ENCODE data around the gene ANK2. TPM values are rescaled to one million over a fixed set of nuclear protein-coding genes. Genes with fewer than 3 reads are reported as not detected.

ANK2 gene
- total RNA-seq, 2 experiments from 2014 or later, result 0.36 TPM; not detected in 1

DNA sequence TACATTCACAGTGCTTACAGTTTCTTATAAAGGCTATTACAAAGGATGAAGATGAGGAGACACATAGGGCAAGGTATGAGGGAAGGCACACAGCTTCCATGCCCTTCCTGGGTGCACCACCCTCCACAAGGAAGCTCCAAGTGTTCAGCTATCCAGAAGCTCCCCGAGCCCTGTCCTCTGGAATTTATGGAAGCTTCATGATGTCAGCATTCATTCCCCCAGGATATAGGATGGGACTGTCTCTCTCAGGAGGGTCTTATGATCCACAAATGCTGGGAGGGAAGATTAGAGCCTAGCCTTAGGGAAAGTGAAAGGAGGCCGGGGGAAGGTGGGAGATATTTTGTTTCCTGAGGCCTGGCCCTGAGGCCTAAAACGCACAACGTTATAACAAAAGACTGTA lies 236.0 kb downstream of the ANK2 start:
- POLR2A ChIA-PET, result no interaction called here

DNA sequence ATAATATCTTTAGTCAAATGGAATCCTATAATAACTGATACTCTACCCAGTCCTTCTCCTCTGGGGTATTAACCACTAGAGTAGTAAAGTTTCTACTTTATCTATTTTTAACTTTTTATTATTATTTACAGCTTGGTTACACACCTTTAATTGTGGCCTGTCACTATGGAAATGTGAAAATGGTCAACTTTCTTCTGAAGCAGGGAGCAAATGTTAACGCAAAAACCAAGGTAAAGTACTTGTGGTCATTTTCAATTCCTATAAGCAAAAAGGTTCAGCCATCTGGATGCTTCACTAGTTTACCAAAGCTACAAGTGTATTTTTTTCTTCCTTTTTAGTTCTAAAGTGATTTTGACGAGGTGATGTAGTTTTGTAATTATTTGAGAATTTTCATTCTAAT lies 238.8 kb downstream of the ANK2 start:
- intact Hi-C loops (cut with DNase I, micrococcal nuclease), result no loop called here
- ATAC-seq (ENCODE audit: poor library complexity) (no peak), DNase-seq (no peak)
- CTCF ChIA-PET, result no interaction called here
- H3K36me3 Mint-ChIP-seq (ENCODE audit: low read depth), result no peaks in the 10 kb centered on the region
- no peak overlapping the region for H3K4me3 Mint-ChIP-seq
- no peak overlapping the region for H3K27ac Mint-ChIP-seq
- no peaks in the 10 kb centered on the region for H3K27me3 ChIP-seq (ENCODE audit: control insufficient read depth in 1 of 2, insufficient read depth in 2 of 2, low read length in 2 of 2)
- no peak overlapping the region for H3K4me3 ChIP-seq (ENCODE audit: low read length)
- H3K27ac ChIP-seq (ENCODE audit: low read depth in 1 of 2, low read length in 2 of 2), result no peak overlapping the region
- POLR2A ChIA-PET, result no interaction called here
- no peaks in the 10 kb centered on the region for H3K27me3 Mint-ChIP-seq
- TF ChIP-seq, protein P1, sequence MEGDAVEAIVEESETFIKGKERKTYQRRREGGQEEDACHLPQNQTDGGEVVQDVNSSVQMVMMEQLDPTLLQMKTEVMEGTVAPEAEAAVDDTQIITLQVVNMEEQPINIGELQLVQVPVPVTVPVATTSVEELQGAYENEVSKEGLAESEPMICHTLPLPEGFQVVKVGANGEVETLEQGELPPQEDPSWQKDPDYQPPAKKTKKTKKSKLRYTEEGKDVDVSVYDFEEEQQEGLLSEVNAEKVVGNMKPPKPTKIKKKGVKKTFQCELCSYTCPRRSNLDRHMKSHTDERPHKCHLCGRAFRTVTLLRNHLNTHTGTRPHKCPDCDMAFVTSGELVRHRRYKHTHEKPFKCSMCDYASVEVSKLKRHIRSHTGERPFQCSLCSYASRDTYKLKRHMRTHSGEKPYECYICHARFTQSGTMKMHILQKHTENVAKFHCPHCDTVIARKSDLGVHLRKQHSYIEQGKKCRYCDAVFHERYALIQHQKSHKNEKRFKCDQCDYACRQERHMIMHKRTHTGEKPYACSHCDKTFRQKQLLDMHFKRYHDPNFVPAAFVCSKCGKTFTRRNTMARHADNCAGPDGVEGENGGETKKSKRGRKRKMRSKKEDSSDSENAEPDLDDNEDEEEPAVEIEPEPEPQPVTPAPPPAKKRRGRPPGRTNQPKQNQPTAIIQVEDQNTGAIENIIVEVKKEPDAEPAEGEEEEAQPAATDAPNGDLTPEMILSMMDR (IDR thresholded peaks at IDR 0.05), result no peak
- no peaks in the 10 kb centered on the region for H3K4me1 Mint-ChIP-seq (ENCODE audit: low read depth)
- no peaks in the 10 kb centered on the region for H3K9me3 ChIP-seq (ENCODE audit: control insufficient read depth in 1 of 2, insufficient read depth in 1 of 2, low read length in 2 of 2)
- no peaks in the 10 kb centered on the region for H3K4me1 ChIP-seq (ENCODE audit: insufficient read depth, low read length)
- no peaks in the 10 kb centered on the region for H3K9me3 Mint-ChIP-seq
- no peaks in the 10 kb centered on the region for H3K36me3 ChIP-seq (ENCODE audit: insufficient read depth, low read length)

More for the DNA sequence above, 236.0 kb downstream of the ANK2 start:
- H3K4me1 ChIP-seq (ENCODE audit: insufficient read depth, low read length), result no peaks in the 10 kb centered on the region
- H3K9me3 Mint-ChIP-seq, result no peaks in the 10 kb centered on the region
- intact Hi-C loops (cut with DNase I, micrococcal nuclease), result no loop called here
- H3K27ac Mint-ChIP-seq, result no peak overlapping the region
- no peaks in the 10 kb centered on the region for H3K36me3 Mint-ChIP-seq (ENCODE audit: low read depth)
- H3K4me3 Mint-ChIP-seq, result no peak overlapping the region
- H3K4me1 Mint-ChIP-seq (ENCODE audit: low read depth), result no peaks in the 10 kb centered on the region
- ATAC-seq (ENCODE audit: poor library complexity), result no peak
- no peak for DNase-seq
- H3K9me3 ChIP-seq (ENCODE audit: control insufficient read depth in 1 of 2, insufficient read depth in 1 of 2, low read length in 2 of 2), result no peaks in the 10 kb centered on the region
- H3K27me3 Mint-ChIP-seq, result no peaks in the 10 kb centered on the region
- H3K27ac ChIP-seq (ENCODE audit: low read depth in 1 of 2, low read length in 2 of 2), result no peak overlapping the region
- TF ChIP-seq, protein P1 (IDR thresholded peaks at IDR 0.05), result no peak
- CTCF ChIA-PET, result no interaction called here
- H3K27me3 ChIP-seq (ENCODE audit: control insufficient read depth in 1 of 2, insufficient read depth in 2 of 2, low read length in 2 of 2), result no peaks in the 10 kb centered on the region
- H3K36me3 ChIP-seq (ENCODE audit: insufficient read depth, low read length), result no peaks in the 10 kb centered on the region
- no peak overlapping the region for H3K4me3 ChIP-seq (ENCODE audit: low read length)

DNA sequence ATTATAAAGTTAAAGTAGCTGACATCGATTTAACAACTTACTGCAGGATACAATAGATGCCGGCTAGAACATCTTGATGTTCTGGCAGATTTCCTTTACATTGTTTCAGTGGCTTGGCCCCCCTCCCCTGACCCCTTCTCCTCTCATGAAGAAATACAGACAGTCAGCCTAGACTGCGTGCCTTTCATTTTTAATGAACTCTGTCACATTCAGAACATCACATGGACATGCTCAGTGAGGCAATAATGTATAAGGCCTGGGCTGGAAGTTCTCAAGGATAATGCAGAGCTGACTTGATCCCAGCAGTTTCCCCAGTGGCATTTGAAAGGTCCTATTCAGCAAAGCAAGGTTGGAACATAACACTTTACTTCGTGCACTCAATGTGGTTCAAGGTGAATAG lies 239.2 kb downstream of the ANK2 start:
- TF ChIP-seq, protein P1 (IDR thresholded peaks at IDR 0.05), result no peak
- no peak for ATAC-seq (ENCODE audit: poor library complexity)
- no peak overlapping the region for H3K27ac ChIP-seq (ENCODE audit: low read depth in 1 of 2, low read length in 2 of 2)
- ChIA-PET POLR2A (no interaction called here), CTCF (no interaction called here)
- intact Hi-C loops (cut with DNase I, micrococcal nuclease), result no loop called here
- no peak overlapping the region for H3K4me3 ChIP-seq (ENCODE audit: low read length)
- no peaks in the 10 kb centered on the region for H3K4me1 ChIP-seq (ENCODE audit: insufficient read depth, low read length)
- H3K27ac Mint-ChIP-seq, result no peak overlapping the region
- DNase-seq, result no peak
- no peaks in the 10 kb centered on the region for H3K9me3 ChIP-seq (ENCODE audit: control insufficient read depth in 1 of 2, insufficient read depth in 1 of 2, low read length in 2 of 2)
- H3K27me3 Mint-ChIP-seq, result no peaks in the 10 kb centered on the region
- H3K4me3 Mint-ChIP-seq, result no peak overlapping the region
- H3K36me3 ChIP-seq (ENCODE audit: insufficient read depth, low read length), result no peaks in the 10 kb centered on the region
- H3K36me3 Mint-ChIP-seq (ENCODE audit: low read depth), result no peaks in the 10 kb centered on the region
- no peaks in the 10 kb centered on the region for H3K27me3 ChIP-seq (ENCODE audit: control insufficient read depth in 1 of 2, insufficient read depth in 2 of 2, low read length in 2 of 2)
- H3K9me3 Mint-ChIP-seq, result no peaks in the 10 kb centered on the region
- H3K4me1 Mint-ChIP-seq (ENCODE audit: low read depth), result no peaks in the 10 kb centered on the region

Data from CD4-positive, alpha-beta T cell (primary cell).